T1000 (cell line): ENCODE data around the gene ERH.
"Not testable (repeated sequence)": the region's sequence is repeated elsewhere in the genome, so short reads cannot be mapped to it uniquely, and the experiment has no call there.

Experiments used
- DNase-seq: peaks from one replicate; lab custom pipeline; 2025; ENCODE audit warnings: mixed read lengths; lab: John Stamatoyannopoulos, UW

ERH gene

GRCh38 chr14:69395929-69396328 is 2.2 kb downstream of the ERH start:
- no peak for DNase-seq

GRCh38 chr14:69392481-69392880 is 5.6 kb downstream of the ERH start:
- no peak for DNase-seq

- not testable (repeated sequence) for DNase-seq
These were observed 6.7 kb downstream of the ERH start for GRCh38 chr14:69391400-69391799.

GRCh38 chr14:69387311-69387710 is 10.8 kb downstream of the ERH start:
- no peak for DNase-seq

- DNase-seq: no peak
These were observed 19.8 kb downstream of the ERH start for GRCh38 chr14:69378274-69378673.

GRCh38 chr14:69376439-69376838 is 21.7 kb downstream of the ERH start:
- no peak for DNase-seq

GRCh38 chr14:69375722-69376121 is 22.4 kb downstream of the ERH start:
- DNase-seq: no peak

- no peak for DNase-seq
These were observed 22.9 kb downstream of the ERH start for GRCh38 chr14:69375182-69375581.

- DNase-seq: no peak
These were observed 23.9 kb downstream of the ERH start for GRCh38 chr14:69374235-69374634.

- no peak for DNase-seq
These were observed 25.0 kb downstream of the ERH start for GRCh38 chr14:69373104-69373503.

GRCh38 chr14:69372146-69372545 is 26.0 kb downstream of the ERH start:
- no peak for DNase-seq

- no peak for DNase-seq
These were observed 28.0 kb downstream of the ERH start for GRCh38 chr14:69370061-69370460.

GRCh38 chr14:69368381-69368780 is 29.7 kb downstream of the ERH start:
- no peak for DNase-seq

- DNase-seq: no peak
These were observed 31.3 kb downstream of the ERH start for GRCh38 chr14:69366761-69367160.

- DNase-seq: no peak
These were observed 32.0 kb downstream of the ERH start for GRCh38 chr14:69366069-69366468.

- no peak for DNase-seq
These were observed 33.7 kb downstream of the ERH start for GRCh38 chr14:69364378-69364777.

- no peak for DNase-seq
These were observed 34.1 kb downstream of the ERH start for GRCh38 chr14:69363964-69364363.

GRCh38 chr14:69363055-69363454 is 35.0 kb downstream of the ERH start:
- no peak for DNase-seq

- DNase-seq: no peak
These were observed 37.5 kb downstream of the ERH start for GRCh38 chr14:69360438-69361108.

GRCh38 chr14:69358966-69359365 is 39.1 kb downstream of the ERH start:
- no peak for DNase-seq

GRCh38 chr14:69358233-69358963 is 39.7 kb downstream of the ERH start:
- no peak for DNase-seq

GRCh38 chr14:69357544-69358200 is 40.4 kb downstream of the ERH start:
- DNase-seq: no peak

- no peak for DNase-seq
These were observed 41.1 kb downstream of the ERH start for GRCh38 chr14:69356903-69357543.
